Kidney (tissue), 14 donors: ENCODE measurements around the gene CAMK1D. TPM values are rescaled to one million over a fixed set of nuclear protein-coding genes. Genes with fewer than 3 reads are reported as not detected.

Experiments
- DNase-seq, 5 donors: peaks; one replicate each; pipeline ENCODE4 v3.0.0-alpha.2; 2013 to 2020
- FAIRE-seq: peaks from 2 replicates; lab custom pipeline; 2012; peaks lifted over from hg19 to GRCh38; lab: Jason Lieb, UNC
- H3K27ac ChIP-seq, 2 donors: one replicate each; pipeline ENCODE4 v1.7.0; 2013; ENCODE audit warnings: low read depth in 2 of 2, low read length in 2 of 2, inconsistent platforms in 1 of 2
- H3K27me3 ChIP-seq: one replicate; pipeline ENCODE4 v1.7.1; 2013; ENCODE audit warnings: low read length, inconsistent platforms; ENCODE audit not compliant: control insufficient read depth, insufficient read depth
- H3K36me3 ChIP-seq, 3 donors: one replicate each; pipeline versions ENCODE4 v1.7.0 to v1.7.1; 2013; ENCODE audit warnings: low read length in 3 of 3, control low read depth in 1 of 3, inconsistent platforms in 1 of 3; ENCODE audit not compliant: insufficient read depth in 3 of 3, control insufficient read depth in 2 of 3
- H3K4me1 ChIP-seq, 3 donors: one replicate each; pipeline versions ENCODE4 v1.7.0 to v1.7.1; 2013; ENCODE audit warnings: low read length in 3 of 3, inconsistent platforms in 1 of 3, low read depth in 1 of 3; ENCODE audit not compliant: control insufficient read depth in 2 of 3, insufficient read depth in 2 of 3
- H3K4me3 ChIP-seq, 3 donors: one replicate each; pipeline versions ENCODE4 v1.7.0 to v1.8.1; 2013; ENCODE audit warnings: low read length in 3 of 3, control low read depth in 1 of 3, inconsistent platforms in 1 of 3
- H3K9ac ChIP-seq, 3 donors: one replicate each; pipeline versions ENCODE4 v1.7.0 to v1.7.1; 2013; ENCODE audit warnings: low read length in 3 of 3, control low read depth in 1 of 3, inconsistent platforms in 1 of 3
- H3K9me3 ChIP-seq, 3 donors: one replicate each; pipeline versions ENCODE4 v1.7.0 to v1.7.1; 2013; ENCODE audit warnings: low read length in 3 of 3, control low read depth in 1 of 3, inconsistent platforms in 1 of 3; ENCODE audit not compliant: control insufficient read depth in 2 of 3, insufficient read depth in 1 of 3
- CTCF ChIP-seq: IDR thresholded peaks from 3 replicates; pipeline ENCODE4 v1.5.1; 2012; ENCODE audit warnings: mild to moderate bottlenecking, moderate library complexity, borderline replicate concordance; ENCODE audit not compliant: insufficient read depth; ENCODE audit errors: extremely low read depth
- intact Hi-C: fragments of 100-400 bp; cut with DNase I; formaldehyde crosslinking; loops from one replicate; pipeline ENCODE4 v1.11.1; 2022
- polyA plus RNA-seq: library from polyadenylated mRNA; stranded (reverse); fragments of 350-450 nt; fragmentation: Illumina TruSeq; extraction: RNeasy Lipid Tissue Mini Kit (QIAGEN cat#74804); gene quantifications from one replicate; pipeline ENCODE4 v1.2.3, GENCODE V29; 2014; ENCODE audit warnings: low read depth, low replicate concordance; ENCODE audit not compliant: insufficient read depth
- total RNA-seq: library from RNA; stranded (reverse); fragmentation: NEBNext Ultra II Directional; extraction: Animal tissue kit (Norgen Biotek cat#: 25700); gene quantifications from one replicate; pipeline ENCODE4 v1.2.1, GENCODE V29; 2021
- donor health status: control.
- donor health status: control.
- donor health status: control.
- donor health status: control.
- donor health status: control.
- donor health status: DM: yes; HTN: yes; CAD: no.
- donor health status: Normal renal cell carcinoma (clear cell type).

Gene CAMK1D
- total and polyA plus RNA-seq, 2 donors from 2014 or later: 1.1 to 13.7 TPM

- Histone ChIP-seq H3K4me1 (peaks cover 0 to 4% (median 3%) of the 10 kb centered on the region in 3 donors), H3K9ac (no peak overlapping the region), H3K27ac (no peak overlapping the region), H3K9me3 (no peaks in the 10 kb centered on the region), H3K4me3 (no peak overlapping the region), H3K27me3 (no peaks in the 10 kb centered on the region), H3K36me3 (no peaks in the 10 kb centered on the region)
- TF ChIP-seq CTCF: no peak
- DNase-seq (no peak), FAIRE-seq (no peak)
- intact Hi-C loops: no loop called here
Observed at GRCh38 chr10:12716042-12716441, 366.7 kb downstream of the CAMK1D start.

GRCh38 chr10:12717981-12718707 is 368.8 kb downstream of the CAMK1D start:
- intact Hi-C loops: no loop called here
- no peak for TF ChIP-seq CTCF
- DNase-seq (peak in 1 of 5 donors; percentile 55), FAIRE-seq (no peak)
- no peak overlapping the region for H3K27ac ChIP-seq
- H3K4me1 ChIP-seq: peaks cover 0 to 4% (median 3%) of the 10 kb centered on the region in 3 donors
- no peak overlapping the region for H3K9ac ChIP-seq
- H3K27me3 ChIP-seq: no peaks in the 10 kb centered on the region
- H3K36me3 ChIP-seq: no peaks in the 10 kb centered on the region
- H3K9me3 ChIP-seq: no peaks in the 10 kb centered on the region
- H3K4me3 ChIP-seq: no peak overlapping the region

- no peak overlapping the region for H3K4me3 ChIP-seq
- intact Hi-C loops: no loop called here
- no peaks in the 10 kb centered on the region for H3K27me3 ChIP-seq
- peaks cover 0 to 4% (median 3%) of the 10 kb centered on the region in 3 donors for H3K4me1 ChIP-seq
- no peak overlapping the region for H3K9ac ChIP-seq
- H3K36me3 ChIP-seq: no peaks in the 10 kb centered on the region
- no peaks in the 10 kb centered on the region for H3K9me3 ChIP-seq
- FAIRE-seq: no peak
- no peak for TF ChIP-seq CTCF
- DNase-seq: no peak
- no peak overlapping the region for H3K27ac ChIP-seq
Observed at GRCh38 chr10:12719365-12719764, 370.0 kb downstream of the CAMK1D start.
